Esophagus squamous epithelium (tissue), 5 donors: ENCODE data around the gene ZNF774. TPM values are rescaled to one million over a fixed set of nuclear protein-coding genes. Genes with fewer than 3 reads are reported as not detected.

Source experiments
- DNase-seq: peaks from one replicate; lab custom pipeline; 2025; lab: John Stamatoyannopoulos, UW
- H3K27ac ChIP-seq, 4 donors: fragments of 200-600 bp; sonication (generic); one replicate each; pipeline ENCODE4 v1.5.1; 2016 to 2019; ENCODE audit warnings: mild to moderate bottlenecking in 1 of 4
- H3K27me3 ChIP-seq, 4 donors: fragments of 200-600 bp; sonication (generic); 1 replicate in 3 of 4; 2 replicates in 1 of 4; pipeline versions ENCODE4 v1.5.1 to v1.6.0; 2017 to 2021; ENCODE audit warnings: antibody characterized with exemption in 1 of 4
- H3K36me3 ChIP-seq, 3 donors: fragments of 200-600 bp; sonication (generic); one replicate each; pipeline ENCODE4 v1.5.1; 2016 to 2019
- H3K4me1 ChIP-seq, 3 donors: fragments of 200-600 bp; sonication (generic); one replicate each; pipeline ENCODE4 v1.5.1; 2017 to 2019
- H3K4me3 ChIP-seq, 4 donors: fragments of 200-600 bp; sonication (generic); 1 replicate in 3 of 4; 2 replicates in 1 of 4; pipeline ENCODE4 v1.5.1; 2016 to 2019; ENCODE audit warnings: mild to moderate bottlenecking in 2 of 4, moderate library complexity in 1 of 4
- H3K9me3 ChIP-seq, 3 donors: fragments of 200-600 bp; sonication (generic); one replicate each; pipeline ENCODE4 v1.5.1; 2016 to 2019
- POLR2A ChIP-seq, 4 donors: fragments of 450-650 bp; IDR thresholded peaks; one replicate each; pipeline ENCODE4 v1.6.1; 2017; ENCODE audit warnings: antibody characterized with exemption in 4 of 4, mild to moderate bottlenecking in 4 of 4, moderate library complexity in 3 of 4
- WGBS, 2 donors: methylation state at CpG; one replicate each; pipeline ENCODE4 v1.1.5; 2018; 5-methylcytosine and 5-hydroxymethylcytosine counted together
- intact Hi-C: fragments of 100-400 bp; cut with DNase I; formaldehyde crosslinking; loops from one replicate; pipeline ENCODE4 v1.15.0; 2022
- total RNA-seq, 4 donors: library from RNA; depleted of rRNA; stranded (reverse); fragments of >200 nt; gene quantifications; one replicate each; pipeline ENCODE4 v1.1.0, GENCODE V29; 2016
- TF ChIP-seq, protein P1 (sequence below), 6 experiments: fragments of 450-650 bp in 4 of 6; fragments of 200-600 bp in 2 of 6; sonication (generic) in 2 of 6; IDR thresholded peaks; one replicate each; pipeline ENCODE4 v1.5.1; 2016 to 2019; ENCODE audit warnings: antibody characterized with exemption in 6 of 6, mild to moderate bottlenecking in 4 of 6, moderate library complexity in 4 of 6
- donor health status: DM: yes; HTN: yes; CAD: no.

ZNF774 gene
- total RNA-seq, 4 donors from 2014 or later, result 0.79 to 9.3 (median 1.8) TPM

GRCh38 chr15:90334304-90334731, 17.8 kb upstream of the ZNF774 start:
- no peak overlapping the region for H3K4me3 ChIP-seq
- peaks cover 0 to 50% (median 17%) of the 10 kb centered on the region in 3 donors for H3K4me1 ChIP-seq
- peak overlapping the region in 3 of 4 donors; percentile 53 to 66 (median 56) for H3K27ac ChIP-seq
- DNase-seq, result no peak
- intact Hi-C loops, result no loop called here
- TF ChIP-seq, protein P1, sequence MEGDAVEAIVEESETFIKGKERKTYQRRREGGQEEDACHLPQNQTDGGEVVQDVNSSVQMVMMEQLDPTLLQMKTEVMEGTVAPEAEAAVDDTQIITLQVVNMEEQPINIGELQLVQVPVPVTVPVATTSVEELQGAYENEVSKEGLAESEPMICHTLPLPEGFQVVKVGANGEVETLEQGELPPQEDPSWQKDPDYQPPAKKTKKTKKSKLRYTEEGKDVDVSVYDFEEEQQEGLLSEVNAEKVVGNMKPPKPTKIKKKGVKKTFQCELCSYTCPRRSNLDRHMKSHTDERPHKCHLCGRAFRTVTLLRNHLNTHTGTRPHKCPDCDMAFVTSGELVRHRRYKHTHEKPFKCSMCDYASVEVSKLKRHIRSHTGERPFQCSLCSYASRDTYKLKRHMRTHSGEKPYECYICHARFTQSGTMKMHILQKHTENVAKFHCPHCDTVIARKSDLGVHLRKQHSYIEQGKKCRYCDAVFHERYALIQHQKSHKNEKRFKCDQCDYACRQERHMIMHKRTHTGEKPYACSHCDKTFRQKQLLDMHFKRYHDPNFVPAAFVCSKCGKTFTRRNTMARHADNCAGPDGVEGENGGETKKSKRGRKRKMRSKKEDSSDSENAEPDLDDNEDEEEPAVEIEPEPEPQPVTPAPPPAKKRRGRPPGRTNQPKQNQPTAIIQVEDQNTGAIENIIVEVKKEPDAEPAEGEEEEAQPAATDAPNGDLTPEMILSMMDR (IDR thresholded peaks at IDR 0.05), result no peak
- no peak for TF ChIP-seq POLR2A (IDR thresholded peaks at IDR 0.05)
- H3K27me3 ChIP-seq, result no peaks in the 10 kb centered on the region
- H3K36me3 ChIP-seq, result no peaks in the 10 kb centered on the region
- 24% methylated on average over 1 to 3 of the region's 3 CpGs for WGBS, 2 donors
- H3K9me3 ChIP-seq, result no peaks in the 10 kb centered on the region

DNA sequence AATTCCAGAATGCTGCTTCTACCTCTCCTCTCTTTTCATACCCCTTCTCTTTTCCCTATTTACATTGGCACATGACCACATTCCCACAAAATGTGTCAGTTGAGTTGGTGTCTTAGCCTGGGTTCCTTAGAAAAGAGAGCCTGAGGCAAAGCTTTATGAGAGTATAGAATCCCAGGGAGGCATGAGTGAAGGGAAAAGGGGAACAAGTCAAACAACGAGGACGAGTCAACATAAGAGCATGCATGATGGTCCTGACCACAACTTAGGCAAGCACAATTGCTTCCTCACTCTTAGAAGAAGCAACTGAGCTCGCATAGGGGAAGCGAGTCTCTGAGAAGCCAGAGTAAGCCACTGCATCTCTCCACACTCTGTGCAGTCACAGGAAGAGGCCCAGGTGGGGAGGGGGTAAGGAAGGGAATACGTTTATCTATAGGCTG, 15.4 kb upstream of the ZNF774 start:
- no peaks in the 10 kb centered on the region for H3K27me3 ChIP-seq
- TF ChIP-seq POLR2A (IDR thresholded peaks at IDR 0.05), result no peak
- TF ChIP-seq, protein P1 (IDR thresholded peaks at IDR 0.05), result no peak
- no peak overlapping the region for H3K4me3 ChIP-seq
- peak overlapping the region; percentile 22 to 63 (median 38) for H3K27ac ChIP-seq
- H3K4me1 ChIP-seq, result peaks cover 0 to 50% (median 17%) of the 10 kb centered on the region in 3 donors
- H3K36me3 ChIP-seq, result no peaks in the 10 kb centered on the region
- DNase-seq, result no peak
- 34 to 50% methylated on average over 5 of the region's 5 CpGs for WGBS, 2 donors
- no peaks in the 10 kb centered on the region for H3K9me3 ChIP-seq
- intact Hi-C loops, result no loop called here

- WGBS, 2 donors, result 24 to 33% methylated on average over 3 to 4 of the region's 4 CpGs
- Histone ChIP-seq H3K27ac (peak overlapping the region; percentile 22 to 63 (median 38)), H3K9me3 (no peaks in the 10 kb centered on the region), H3K4me3 (no peak overlapping the region), H3K4me1 (peaks cover 0 to 52% (median 18%) of the 10 kb centered on the region in 3 donors), H3K27me3 (no peaks in the 10 kb centered on the region), H3K36me3 (no peaks in the 10 kb centered on the region)
- TF ChIP-seq, protein P1 (IDR thresholded peaks at IDR 0.05), result no peak
- TF ChIP-seq POLR2A (IDR thresholded peaks at IDR 0.05), result no peak
- intact Hi-C loops, result no loop called here
- no peak for DNase-seq
Observed at GRCh38 chr15:90337256-90337655, 14.8 kb upstream of the ZNF774 start.

DNA sequence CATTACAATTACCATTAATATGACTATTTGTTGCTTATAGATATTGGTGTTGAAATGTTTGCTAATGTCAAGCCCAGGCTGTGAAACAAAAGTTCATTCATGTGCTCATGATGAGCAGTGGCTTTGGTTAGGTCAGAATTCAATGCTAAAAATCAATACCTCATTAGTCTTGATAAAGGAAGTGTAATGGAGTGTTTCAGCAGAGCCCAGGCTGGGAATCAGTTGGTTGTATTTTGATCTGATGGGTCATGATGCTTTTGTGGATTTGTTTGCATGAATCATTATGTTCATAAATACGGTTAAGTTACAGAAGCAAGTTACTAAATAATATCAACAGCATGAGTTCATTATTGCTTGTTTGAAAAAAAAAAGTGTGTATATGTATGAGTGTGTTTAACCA, 13.6 kb upstream of the ZNF774 start:
- H3K4me3 ChIP-seq, result no peak overlapping the region
- no peak for DNase-seq
- TF ChIP-seq POLR2A (IDR thresholded peaks at IDR 0.05), result no peak
- TF ChIP-seq, protein P1 (IDR thresholded peaks at IDR 0.05), result no peak
- intact Hi-C loops, result no loop called here
- H3K27me3 ChIP-seq, result no peaks in the 10 kb centered on the region
- H3K27ac ChIP-seq, result no peak overlapping the region
- 65 to 77% methylated on average over 1 of the region's 1 CpG for WGBS, 2 donors
- H3K36me3 ChIP-seq, result no peaks in the 10 kb centered on the region
- peaks cover 0 to 48% (median 19%) of the 10 kb centered on the region in 3 donors for H3K4me1 ChIP-seq
- no peaks in the 10 kb centered on the region for H3K9me3 ChIP-seq

GRCh38 chr15:90340345-90340744, 11.7 kb upstream of the ZNF774 start:
- no peak for TF ChIP-seq POLR2A (IDR thresholded peaks at IDR 0.05)
- TF ChIP-seq, protein P1 (IDR thresholded peaks at IDR 0.05), result no peak
- intact Hi-C loops, result no loop called here
- peaks cover 0 to 33% (median 13%) of the 10 kb centered on the region in 3 donors for H3K4me1 ChIP-seq
- no peak for DNase-seq
- no peak overlapping the region for H3K4me3 ChIP-seq
- H3K27ac ChIP-seq, result no peak overlapping the region
- no peaks in the 10 kb centered on the region for H3K9me3 ChIP-seq
- no peaks in the 10 kb centered on the region for H3K27me3 ChIP-seq
- H3K36me3 ChIP-seq, result no peaks in the 10 kb centered on the region
- 64 to 72% methylated on average over 5 to 6 of the region's 6 CpGs for WGBS, 2 donors
